K562 (cell line): Measurements from ENCODE around the gene C1orf105. TPM values are rescaled to one million over a fixed set of nuclear protein-coding genes. Genes with fewer than 3 reads are reported as not detected.

Experiments
- ATAC-seq: fragments of 200-7000 bp; cut with Tn5 transposase; 3 replicates; pipeline ENCODE4 v1.9.1; 2020; ENCODE audit warnings: moderate library complexity
- BruUV-seq: library from RNA; stranded (reverse); fragments of 400-500 nt; replicated peaks from 2 replicates; lab custom pipeline; 2021; lab: Mats Ljungman, UMichigan
- CTCF ChIA-PET: fragments of 300-600 bp; formaldehyde crosslinking; extraction: SDS; loops from one replicate; lab custom pipeline; 2021; ENCODE audit warnings: low intra/inter-chr PET ratio; lab: Yijun Ruan, JAX
- POLR2A ChIA-PET: fragments of 300-600, 350-650 bp; sonication (Branson Sonifier 250); formaldehyde crosslinking; extraction: SDS; loops from one replicate; lab custom pipeline; 2021; ENCODE audit warnings: antibody characterized with exemption, inconsistent platforms; lab: Yijun Ruan, JAX
- DNase-seq, 4 experiments: peaks; one replicate each; pipeline versions ENCODE4 v3.0.0 to v3.0.0-alpha.2; 2011 to 2018; ENCODE audit warnings: low spot score in 3 of 4, mixed read lengths in 3 of 4; ENCODE audit errors: extremely low read depth in 1 of 4
- FAIRE-seq: peaks from 2 replicates; lab custom pipeline; 2011; peaks lifted over from hg19 to GRCh38; lab: Jason Lieb, UNC
- H2AFZ ChIP-seq: 2 replicates; pipeline ENCODE4 v1.6.0; 2011; ENCODE audit warnings: low read depth, low read length, control low read depth, inconsistent platforms
- H3K27ac ChIP-seq: fragments of 200-600 bp; 3 replicates; pipeline ENCODE4 v1.8.0; 2011; ENCODE audit warnings: low read depth, mild to moderate bottlenecking, control low read depth, inconsistent platforms, low read length, moderate library complexity, mixed read lengths; ENCODE audit errors: extremely low read depth
- H3K27me3 ChIP-seq, 2 experiments: fragments of 300-600 bp in 1 of 2; 2 replicates in 1 of 2; 3 replicates in 1 of 2; pipeline versions ENCODE4 v1.6.0 to v1.8.0; 2011; ENCODE audit warnings: inconsistent platforms in 2 of 2, low read length in 2 of 2, mild to moderate bottlenecking in 1 of 2, mixed read lengths in 1 of 2, moderate library complexity in 1 of 2; ENCODE audit not compliant: control insufficient read depth in 2 of 2, insufficient read depth in 2 of 2
- H3K36me3 ChIP-seq: fragments of 300-600 bp; 3 replicates; pipeline ENCODE4 v1.8.0; 2011; ENCODE audit warnings: mild to moderate bottlenecking, low read length, inconsistent platforms; ENCODE audit not compliant: control insufficient read depth, insufficient read depth
- H3K4me1 ChIP-seq, 2 experiments: fragments of 200-600 bp in 1 of 2; replicated peaks in 1 of 2; 2 replicates in 1 of 2; 3 replicates in 1 of 2; pipeline versions ENCODE4 v1.5.1 to v1.8.0; 2011; ENCODE audit warnings: inconsistent platforms in 2 of 2, low read length in 2 of 2, mild to moderate bottlenecking in 1 of 2, mixed read lengths in 1 of 2, moderate library complexity in 1 of 2; ENCODE audit not compliant: control insufficient read depth in 2 of 2, insufficient read depth in 2 of 2
- H3K4me2 ChIP-seq: 2 replicates; pipeline ENCODE4 v1.6.1; 2011; ENCODE audit warnings: low read length, control low read depth, inconsistent platforms, mixed read lengths; ENCODE audit not compliant: insufficient read depth
- H3K4me3 ChIP-seq: fragments of 200-600 bp; sonication (generic), shearing (Covaris generic); 2 replicates; pipeline ENCODE4 v1.5.1; 2016; ENCODE audit warnings: control low read depth, inconsistent platforms
- H3K79me2 ChIP-seq: fragments of 200-600 bp; 3 replicates; pipeline ENCODE4 v1.8.0; 2011; ENCODE audit warnings: low read length, inconsistent platforms; ENCODE audit not compliant: control insufficient read depth, insufficient read depth
- H3K9ac ChIP-seq, 2 experiments: 2 replicates each; pipeline versions ENCODE4 v1.6.0 to v1.6.1; 2011; ENCODE audit warnings: low read depth in 2 of 2, low read length in 2 of 2, control low read depth in 1 of 2, inconsistent platforms in 1 of 2, mild to moderate bottlenecking in 1 of 2, mixed read lengths in 1 of 2; ENCODE audit not compliant: insufficient read depth in 1 of 2
- H3K9me1 ChIP-seq: one replicate; pipeline ENCODE4 v1.6.0; 2011; ENCODE audit warnings: inconsistent platforms, mild to moderate bottlenecking, low read length, moderate library complexity; ENCODE audit not compliant: control insufficient read depth, insufficient read depth
- H3K9me3 ChIP-seq: replicated peaks from 2 replicates; pipeline ENCODE4 v1.5.1; 2011; ENCODE audit warnings: low read depth, low read length, inconsistent platforms; ENCODE audit not compliant: control insufficient read depth, insufficient read depth
- H4K20me1 ChIP-seq: replicated peaks from 2 replicates; pipeline ENCODE4 v1.6.1; 2011; ENCODE audit warnings: low read length, inconsistent platforms, mixed read lengths; ENCODE audit not compliant: control insufficient read depth, insufficient read depth
- BACH1 ChIP-seq: fragments of 200-800 bp; sonication (Bioruptor generic); IDR thresholded peaks from 2 replicates; pipeline ENCODE4 v1.6.1; 2016; ENCODE audit warnings: missing genetic modification characterization, missing compliant biosample characterization
- BDP1 ChIP-seq: IDR thresholded peaks from 3 replicates; pipeline ENCODE4 v1.6.1; 2011; ENCODE audit not compliant: insufficient read length, insufficient read depth
- CBX3 ChIP-seq, 2 experiments: IDR thresholded peaks; 1 replicate in 1 of 2; 2 replicates in 1 of 2; pipeline ENCODE4 v1.6.1; 2012; ENCODE audit warnings: inconsistent platforms in 2 of 2, low read length in 2 of 2, borderline replicate concordance in 1 of 2, control low read depth in 1 of 2
- FOS ChIP-seq: IDR thresholded peaks from 3 replicates; pipeline ENCODE4 v1.6.1; 2011; ENCODE audit not compliant: insufficient read length; ENCODE audit errors: extremely low read depth
- HES1 ChIP-seq: fragments of 450-650 bp; IDR thresholded peaks from 2 replicates; pipeline ENCODE4 v1.6.1; 2016; ENCODE audit warnings: low read depth, mild to moderate bottlenecking, moderate library complexity
- HNRNPK ChIP-seq: fragments of 200-400 bp; formaldehyde crosslinking; IDR thresholded peaks from one replicate; pipeline ENCODE4 v1.6.1; 2018; ENCODE audit warnings: mild to moderate bottlenecking, low read depth, low read length; ENCODE audit not compliant: poor library complexity, severe bottlenecking
- MAFK ChIP-seq: IDR thresholded peaks from 2 replicates; pipeline ENCODE4 v1.6.1; 2011; ENCODE audit warnings: low read length, improper control_type of control experiment
- NFE2 ChIP-seq: IDR thresholded peaks from 2 replicates; pipeline ENCODE4 v1.6.1; 2014; ENCODE audit warnings: antibody characterized with exemption, low read depth
- NFIC ChIP-seq: fragments of 450-650 bp; IDR thresholded peaks from 2 replicates; pipeline ENCODE4 v1.6.1; 2017; ENCODE audit warnings: mild to moderate bottlenecking, inconsistent platforms
- PPARD ChIP-seq: fragments of 250-450 bp; sonication (Bioruptor Pico); IDR thresholded peaks from 2 replicates; pipeline ENCODE4 v1.8.0; 2022; ENCODE audit warnings: inconsistent platforms, mild to moderate bottlenecking, moderate library complexity
- SMARCE1 ChIP-seq: fragments of 450-650 bp; IDR thresholded peaks from 2 replicates; pipeline ENCODE4 v1.7.1; 2016; ENCODE audit warnings: mild to moderate bottlenecking
- XRCC4 ChIP-seq: IDR thresholded peaks from one replicate; pipeline ENCODE4 v1.6.1; 2011; ENCODE audit not compliant: insufficient read depth, insufficient read length; ENCODE audit errors: extremely low read depth
- ZBTB9 ChIP-seq: fragments of 450-650 bp; formaldehyde crosslinking; IDR thresholded peaks from 2 replicates; pipeline ENCODE4 v1.4.0; 2020; ENCODE audit warnings: mild to moderate bottlenecking, moderate library complexity
- WGBS: fragments of 100-300 bp; shearing (Covaris generic); methylation state at CpG from one replicate; pipeline ENCODE4 v1.1.6; 2016; ENCODE audit warnings: low coverage, mixed read lengths; ENCODE audit not compliant: insufficient coverage; ENCODE audit errors: missing lambda C conversion rate; 5-methylcytosine and 5-hydroxymethylcytosine counted together
- in situ Hi-C: fragments of 300-500 bp; cut with MboI; formaldehyde crosslinking; loops from 4 replicates; pipeline ENCODE4 v1.15.0; 2018; ENCODE audit warnings: inconsistent platforms, mixed read lengths
- intact Hi-C: fragments of 100-400 bp; cut with micrococcal nuclease; formaldehyde crosslinking; loops from 2 replicates; pipeline ENCODE4 v1.14.2; 2022
- polyA plus RNA-seq, 8 experiments: library from polyadenylated mRNA; depleted of rRNA in 4 of 8; stranded (reverse) in 5 of 8; unstranded in 3 of 8; fragments of >200 nt; fragmentation: Nextera tagmentation in 2 of 8; fragmentation: Illumina TruSeq in 1 of 8; extraction: Ambion mirVana in 2 of 8; extraction: Trizol in 1 of 8; gene quantifications; 2 replicates each; pipeline versions ENCODE4 v1.2.1 to v1.2.3, GENCODE V29; 2011 to 2014; ENCODE audit warnings: inconsistent platforms in 1 of 8, missing spikeins in 1 of 8
- total RNA-seq, 7 experiments: library from RNA; depleted of rRNA in 6 of 7; stranded (reverse); fragments of >200 nt in 6 of 7; fragmentation: Illumina TruSeq in 2 of 7; extraction: Trizol in 2 of 7; gene quantifications; 2 replicates each; pipeline versions ENCODE4 v1.2.1 to v1.2.3, GENCODE V29; 2011 to 2021; ENCODE audit warnings: low replicate concordance in 1 of 7
- TF ChIP-seq, protein P1 (sequence below): sonication (generic); formaldehyde crosslinking; IDR thresholded peaks from 2 replicates; pipeline ENCODE4 v1.8.1; 2022; ENCODE audit warnings: missing genetic modification reagents
- TF ChIP-seq, protein P2 (sequence below): fragments of 450-650 bp; IDR thresholded peaks from 2 replicates; pipeline ENCODE4 v1.6.1; 2016; ENCODE audit warnings: mild to moderate bottlenecking

The C1orf105 gene
- total and polyA plus RNA-seq, 9 of the 15 experiments (the other 6 are each of a cell fraction or from before 2014, with no cell fraction given), result 0.08 TPM; not detected in 8

DNA sequence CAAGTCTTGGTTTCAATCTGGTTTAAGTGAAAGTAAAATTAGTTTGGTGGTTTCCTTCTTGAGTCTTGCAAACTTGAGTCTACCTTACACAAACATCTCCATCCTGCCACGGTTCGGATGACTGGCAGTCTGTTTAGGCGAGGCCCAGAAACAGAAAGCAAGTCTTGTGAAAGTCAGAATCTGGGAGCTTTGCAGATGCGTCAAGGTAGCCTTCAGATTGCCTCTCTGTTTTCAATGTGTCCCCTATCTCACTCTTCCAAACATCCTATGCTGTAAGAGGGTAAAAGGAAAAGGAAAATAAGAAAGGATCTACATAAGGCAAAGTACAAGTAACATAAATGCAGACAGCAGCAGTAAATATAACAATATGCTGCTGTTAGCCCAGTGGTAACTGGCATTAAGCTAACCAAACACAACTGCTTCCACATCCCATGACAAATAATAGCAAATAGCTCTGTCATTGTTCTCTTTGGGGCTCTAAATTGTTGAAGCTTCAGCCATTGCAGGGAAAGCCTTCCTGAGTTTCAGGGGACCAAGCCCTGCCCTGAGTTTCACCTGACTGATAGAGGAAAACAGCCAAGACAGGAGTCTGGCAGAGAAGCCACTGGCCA is 26.2 kb upstream of the C1orf105 start:
- no peaks in the 10 kb centered on the region for H4K20me1 ChIP-seq
- ChIA-PET POLR2A (interaction anchor here (0.7 to 1.2 kb wide), 3 partner anchors 9 to 610 kb away, joined by 3 to 4 read pairs (median 3); no protein-coding TSS in a partner anchor), CTCF (no interaction called here)
- DNase-seq (no peak), FAIRE-seq (peak; percentile 6), ATAC-seq (no peak; the same call in 2 of the 3 replicates)
- no peak overlapping the region for H3K27ac ChIP-seq
- no peak overlapping the region for H3K9ac ChIP-seq
- H3K4me2 ChIP-seq, result no peak overlapping the region
- no peaks in the 10 kb centered on the region for H3K4me1 ChIP-seq
- intact Hi-C loops, result loop anchor here (10.0 kb wide), 1 partner anchor 739 kb away; the partner anchor contains the start of gene MYOC
- H3K36me3 ChIP-seq, result no peaks in the 10 kb centered on the region
- no peaks in the 10 kb centered on the region for H3K79me2 ChIP-seq
- BruUV-seq, result no TSS peak
- H3K27me3 ChIP-seq, result peaks cover 5 to 8% of the 10 kb centered on the region in 2 experiments; a peak in 2 of 5 replicates
- no peaks in the 10 kb centered on the region for H3K9me3 ChIP-seq
- H2AFZ ChIP-seq, result no peak overlapping the region
- WGBS, result 3% methylated on average over 4 of the region's 4 CpGs
- no peaks in the 10 kb centered on the region for H3K9me1 ChIP-seq
- in situ Hi-C loops, result loop anchor here (10.0 kb wide), 1 partner anchor 589 kb away; no protein-coding TSS in a partner anchor
- H3K4me3 ChIP-seq, result no peak overlapping the region
- TF ChIP-seq BDP1, result no peak
- TF ChIP-seq, protein P1, sequence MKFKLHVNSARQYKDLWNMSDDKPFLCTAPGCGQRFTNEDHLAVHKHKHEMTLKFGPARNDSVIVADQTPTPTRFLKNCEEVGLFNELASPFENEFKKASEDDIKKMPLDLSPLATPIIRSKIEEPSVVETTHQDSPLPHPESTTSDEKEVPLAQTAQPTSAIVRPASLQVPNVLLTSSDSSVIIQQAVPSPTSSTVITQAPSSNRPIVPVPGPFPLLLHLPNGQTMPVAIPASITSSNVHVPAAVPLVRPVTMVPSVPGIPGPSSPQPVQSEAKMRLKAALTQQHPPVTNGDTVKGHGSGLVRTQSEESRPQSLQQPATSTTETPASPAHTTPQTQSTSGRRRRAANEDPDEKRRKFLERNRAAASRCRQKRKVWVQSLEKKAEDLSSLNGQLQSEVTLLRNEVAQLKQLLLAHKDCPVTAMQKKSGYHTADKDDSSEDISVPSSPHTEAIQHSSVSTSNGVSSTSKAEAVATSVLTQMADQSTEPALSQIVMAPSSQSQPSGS, result no peak
- TF ChIP-seq SMARCE1, result no peak
- peak; percentile 28 for TF ChIP-seq NFE2
- peak; percentile 35; the same call in 1 of the 2 replicates for TF ChIP-seq BACH1
- TF ChIP-seq ZBTB9 (CRISPR knock-in tag), result no peak
- TF ChIP-seq, protein P2, sequence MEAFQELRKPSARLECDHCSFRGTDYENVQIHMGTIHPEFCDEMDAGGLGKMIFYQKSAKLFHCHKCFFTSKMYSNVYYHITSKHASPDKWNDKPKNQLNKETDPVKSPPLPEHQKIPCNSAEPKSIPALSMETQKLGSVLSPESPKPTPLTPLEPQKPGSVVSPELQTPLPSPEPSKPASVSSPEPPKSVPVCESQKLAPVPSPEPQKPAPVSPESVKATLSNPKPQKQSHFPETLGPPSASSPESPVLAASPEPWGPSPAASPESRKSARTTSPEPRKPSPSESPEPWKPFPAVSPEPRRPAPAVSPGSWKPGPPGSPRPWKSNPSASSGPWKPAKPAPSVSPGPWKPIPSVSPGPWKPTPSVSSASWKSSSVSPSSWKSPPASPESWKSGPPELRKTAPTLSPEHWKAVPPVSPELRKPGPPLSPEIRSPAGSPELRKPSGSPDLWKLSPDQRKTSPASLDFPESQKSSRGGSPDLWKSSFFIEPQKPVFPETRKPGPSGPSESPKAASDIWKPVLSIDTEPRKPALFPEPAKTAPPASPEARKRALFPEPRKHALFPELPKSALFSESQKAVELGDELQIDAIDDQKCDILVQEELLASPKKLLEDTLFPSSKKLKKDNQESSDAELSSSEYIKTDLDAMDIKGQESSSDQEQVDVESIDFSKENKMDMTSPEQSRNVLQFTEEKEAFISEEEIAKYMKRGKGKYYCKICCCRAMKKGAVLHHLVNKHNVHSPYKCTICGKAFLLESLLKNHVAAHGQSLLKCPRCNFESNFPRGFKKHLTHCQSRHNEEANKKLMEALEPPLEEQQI, result no peak
- no peak for TF ChIP-seq HES1
- no peak for TF ChIP-seq HNRNPK
- TF ChIP-seq FOS, result no peak
- no peak for TF ChIP-seq CBX3 (IDR thresholded peaks at IDR 0.05; ENCODE audit: borderline replicate concordance in 1 of 2, low read length in 2 of 2)
- TF ChIP-seq NFIC, result no peak
- no peak for TF ChIP-seq XRCC4
- TF ChIP-seq PPARD, result no peak
- 0 out of 2 replicates have a peak, but pooled peaks have one; percentile 6 for TF ChIP-seq MAFK
